Astrocyte of the cerebellum (primary cell): Measurements from ENCODE around the gene TTC28.

ENCODE experiments used
- DNase-seq: peaks from one replicate; pipeline ENCODE4 v3.0.0-alpha.2; 2011; ENCODE audit warnings: low read depth
- H3K4me3 ChIP-seq: 2 replicates; pipeline ENCODE4 v1.5.1; 2011; ENCODE audit warnings: mild to moderate bottlenecking, low read depth, low read length, moderate library complexity
- CTCF ChIP-seq: IDR thresholded peaks from 2 replicates; pipeline ENCODE4 v1.5.1; 2012; ENCODE audit warnings: low read length, low read depth, moderate library complexity, mild to moderate bottlenecking; ENCODE audit errors: missing control alignments
- in situ Hi-C: cut with HindIII; loops from 2 replicates; pipeline ENCODE4 v1.10.0; 2017; ENCODE audit warnings: low sequenced_read_pairs

Gene TTC28

GRCh38 chr22:28435982-28436381 is 243.7 kb downstream of the TTC28 start:
- no peak for DNase-seq
- in situ Hi-C loops: loop anchor here (10.0 kb wide), 1 partner anchor 191 kb away; no protein-coding TSS in a partner anchor
- no peak overlapping the region for H3K4me3 ChIP-seq
- no peak for TF ChIP-seq CTCF

GRCh38 chr22:28435140-28435768 is 244.4 kb downstream of the TTC28 start:
- no peak for TF ChIP-seq CTCF
- DNase-seq: no peak
- in situ Hi-C loops: loop anchor here (10.0 kb wide), 1 partner anchor 190 kb away; no protein-coding TSS in a partner anchor

GRCh38 chr22:28430466-28431025 is 249.1 kb downstream of the TTC28 start:
- no peak overlapping the region for H3K4me3 ChIP-seq
- TF ChIP-seq CTCF: no peak
- no peak for DNase-seq
- in situ Hi-C loops: loop anchor here (10.0 kb wide), 1 partner anchor 186 kb away; no protein-coding TSS in a partner anchor

More at GRCh38 chr22:28435140-28435768, 244.4 kb downstream of the TTC28 start:
- H3K4me3 ChIP-seq: no peak overlapping the region

GRCh38 chr22:28429711-28430110 is 249.9 kb downstream of the TTC28 start:
- in situ Hi-C loops: loop anchor here (10.0 kb wide), 1 partner anchor 185 kb away; no protein-coding TSS in a partner anchor
- DNase-seq: no peak
- no peak overlapping the region for H3K4me3 ChIP-seq
- no peak for TF ChIP-seq CTCF

- in situ Hi-C loops: no loop called here
- DNase-seq: no peak
- H3K4me3 ChIP-seq: no peak overlapping the region
- no peak for TF ChIP-seq CTCF
Measured at GRCh38 chr22:28428271-28428670, 251.4 kb downstream of the TTC28 start.

GRCh38 chr22:28426346-28427132 is 253.1 kb downstream of the TTC28 start:
- H3K4me3 ChIP-seq: no peak overlapping the region
- no peak for DNase-seq
- TF ChIP-seq CTCF: no peak
- in situ Hi-C loops: no loop called here
